Vagina (tissue), 2 donors: ENCODE measurements around the gene GDF3.

Experiments used
- CTCF ChIP-seq, 3 experiments: fragments of 450-650 bp in 2 of 3; fragments of 200-600 bp in 1 of 3; sonication (generic) in 1 of 3; IDR thresholded peaks; one replicate each; pipeline ENCODE4 v1.5.1; 2017 to 2019; ENCODE audit warnings: antibody characterized with exemption in 3 of 3, mild to moderate bottlenecking in 2 of 3, moderate library complexity in 2 of 3
- POLR2A ChIP-seq, 2 donors: fragments of 450-650 bp; IDR thresholded peaks; one replicate each; pipeline ENCODE4 v1.6.1; 2017; ENCODE audit warnings: antibody characterized with exemption in 2 of 2, mild to moderate bottlenecking in 2 of 2, moderate library complexity in 2 of 2
- POLR2AphosphoS5 ChIP-seq, 2 donors: sonication (generic); formaldehyde crosslinking; IDR thresholded peaks; one replicate each; pipeline ENCODE4 v1.9.0; 2017; ENCODE audit warnings: antibody characterized with exemption in 2 of 2, mild to moderate bottlenecking in 2 of 2, low read depth in 1 of 2; ENCODE audit not compliant: insufficient read depth in 1 of 2

GRCh38 chr12:7646178-7646475 is 49.4 kb downstream of the GDF3 start:
- TF ChIP-seq CTCF (IDR thresholded peaks at IDR 0.05) (no peak), POLR2A (IDR thresholded peaks at IDR 0.05) (no peak), POLR2AphosphoS5 (IDR thresholded peaks at IDR 0.05; ENCODE audit: insufficient read depth in 1 of 2, low read depth in 1 of 2) (no peak)
